Femur (tissue), 1 donor: ENCODE measurements around the gene SHROOM3.

ENCODE experiments used
- DNase-seq: peaks from one replicate; pipeline ENCODE4 v3.0.0-alpha.2; 2017

Gene SHROOM3

DNA sequence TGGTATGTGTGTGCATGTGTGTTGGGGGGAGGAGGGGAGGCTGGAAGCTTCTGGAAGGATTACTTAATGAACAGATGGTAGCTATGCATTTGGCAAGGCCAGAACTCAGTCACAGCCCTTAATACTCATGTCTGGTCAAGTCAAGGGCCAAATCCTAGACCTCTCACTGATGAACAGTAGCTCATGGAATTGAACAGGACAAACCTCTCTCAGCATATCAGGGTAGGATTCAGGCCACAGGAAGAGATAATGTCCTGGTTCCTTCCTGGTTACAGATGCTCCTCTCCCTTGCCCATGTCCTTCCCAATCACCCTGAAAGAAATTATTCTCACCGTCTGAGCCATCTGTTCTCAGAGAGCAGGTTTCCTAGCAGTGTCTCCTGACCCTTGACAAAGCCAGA lies 297.2 kb downstream of the SHROOM3 start:
- DNase-seq: no peak

- no peak for DNase-seq
Measured at GRCh38 chr4:76733068-76733771, 298.2 kb downstream of the SHROOM3 start.

GRCh38 chr4:76736414-76736813 lies 301.4 kb downstream of the SHROOM3 start:
- DNase-seq: no peak

- no peak for DNase-seq
Measured at GRCh38 chr4:76737180-76737579, 302.2 kb downstream of the SHROOM3 start.

GRCh38 chr4:76737771-76738085 lies 302.7 kb downstream of the SHROOM3 start:
- DNase-seq: no peak

- peak; percentile 42 for DNase-seq
Measured at GRCh38 chr4:76738086-76738931, 303.3 kb downstream of the SHROOM3 start.

DNA sequence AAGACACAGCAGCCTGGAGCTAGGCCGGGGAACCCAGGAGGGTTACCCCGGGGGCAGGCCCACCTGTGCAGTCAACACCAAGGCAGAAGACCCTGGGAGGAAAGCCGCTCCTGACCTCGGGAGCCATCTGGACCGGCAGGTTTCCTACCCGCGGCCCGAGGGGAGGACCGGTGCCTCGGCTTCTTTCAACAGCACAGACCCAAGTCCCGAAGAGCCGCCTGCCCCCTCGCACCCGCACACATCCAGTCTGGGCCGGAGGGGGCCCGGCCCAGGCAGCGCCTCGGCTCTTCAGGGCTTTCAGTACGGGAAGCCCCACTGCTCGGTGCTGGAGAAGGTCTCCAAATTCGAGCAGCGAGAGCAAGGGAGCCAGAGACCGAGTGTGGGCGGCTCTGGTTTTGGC lies 305.2 kb downstream of the SHROOM3 start:
- no peak for DNase-seq

- DNase-seq: no peak
Measured at GRCh38 chr4:76740866-76741662, 306.0 kb downstream of the SHROOM3 start.

GRCh38 chr4:76741663-76742020 lies 306.6 kb downstream of the SHROOM3 start:
- DNase-seq: no peak

DNA sequence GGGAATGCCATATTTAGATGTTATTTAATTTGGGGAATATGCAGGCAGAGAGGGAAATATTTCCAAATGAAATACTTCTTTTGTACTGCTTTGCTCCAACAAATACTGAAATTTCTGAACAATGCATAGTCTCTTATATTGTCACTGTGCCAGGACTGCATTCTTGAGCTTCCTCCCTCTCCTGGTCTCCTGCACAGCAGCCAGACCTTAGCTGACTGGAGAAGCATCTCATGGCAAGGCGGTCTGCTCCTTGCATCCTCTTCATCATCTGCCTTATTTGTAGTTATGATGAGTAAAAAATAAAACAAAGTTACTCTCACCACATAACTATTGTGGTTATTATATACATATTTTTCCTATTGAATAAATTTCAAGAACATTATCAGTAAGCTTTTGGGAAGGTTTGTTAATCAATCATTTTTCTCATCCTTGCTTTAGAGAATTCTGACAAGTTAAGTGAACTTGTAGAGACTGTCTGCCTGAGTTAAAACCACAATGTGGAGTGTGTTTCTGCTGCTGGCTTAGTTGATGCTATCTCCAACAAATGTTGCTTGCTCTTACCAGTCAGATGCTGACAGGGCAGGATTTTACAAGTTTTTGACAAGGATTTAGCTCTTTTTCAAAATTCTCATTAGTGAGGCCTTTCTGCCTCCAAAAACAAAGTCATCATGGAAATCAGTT lies 309.4 kb downstream of the SHROOM3 start:
- DNase-seq: peak; percentile 34

GRCh38 chr4:76745240-76745639 lies 310.2 kb downstream of the SHROOM3 start:
- DNase-seq: no peak

DNA sequence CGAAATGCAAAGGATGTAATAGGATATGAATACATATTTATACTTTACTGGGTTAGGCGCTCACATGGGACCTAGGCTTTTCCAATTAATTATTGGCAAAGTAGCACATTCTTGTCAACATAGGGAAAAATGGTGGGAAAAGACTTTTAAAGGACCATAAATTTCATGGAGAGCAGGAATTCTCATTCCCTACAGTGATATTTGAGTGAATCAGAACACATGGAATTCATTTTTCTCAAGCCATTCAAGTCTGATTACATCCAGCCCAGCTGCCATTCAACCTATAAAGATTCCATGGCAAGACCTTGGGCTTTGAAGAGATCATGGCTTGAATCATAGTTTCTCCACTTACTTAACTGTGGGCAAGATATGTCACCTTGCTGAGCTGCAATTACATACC lies 312.5 kb downstream of the SHROOM3 start:
- DNase-seq: no peak

DNA sequence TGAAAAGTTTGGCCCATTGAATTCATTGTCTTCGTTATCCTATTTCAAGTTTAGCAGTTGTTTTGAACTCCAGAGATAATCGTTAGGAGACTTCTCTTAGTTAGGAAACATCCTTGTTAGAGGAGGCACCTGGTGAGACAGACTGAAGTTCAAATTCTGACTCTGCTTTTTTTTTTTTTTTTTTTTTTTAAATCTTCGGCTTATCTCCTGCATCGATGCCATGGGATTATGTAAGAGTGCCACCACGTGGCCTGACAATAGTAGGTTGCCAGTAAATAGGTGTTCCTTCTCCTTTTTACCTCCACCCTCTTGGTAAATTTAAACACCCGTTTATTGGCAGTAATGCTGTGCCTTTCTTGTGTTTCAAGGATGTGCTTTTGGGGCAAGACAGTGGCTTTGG lies 313.6 kb downstream of the SHROOM3 start:
- no peak for DNase-seq

GRCh38 chr4:76749355-76749754 lies 314.3 kb downstream of the SHROOM3 start:
- DNase-seq: no peak

- no peak for DNase-seq
Measured at GRCh38 chr4:76750716-76751115, 315.7 kb downstream of the SHROOM3 start.

GRCh38 chr4:76751612-76752343 lies 316.7 kb downstream of the SHROOM3 start:
- no peak for DNase-seq

GRCh38 chr4:76752861-76753501 lies 318.0 kb downstream of the SHROOM3 start:
- peak; percentile 29 for DNase-seq

GRCh38 chr4:76753814-76754213 lies 318.8 kb downstream of the SHROOM3 start:
- DNase-seq: peak; percentile 23

GRCh38 chr4:76754439-76754838 lies 319.4 kb downstream of the SHROOM3 start:
- DNase-seq: no peak

- DNase-seq: no peak
Measured at GRCh38 chr4:76755756-76756155, 320.7 kb downstream of the SHROOM3 start.

- no peak for DNase-seq
Measured at GRCh38 chr4:76756416-76756815, 321.4 kb downstream of the SHROOM3 start.

- DNase-seq: no peak
Measured at GRCh38 chr4:76757418-76757939, 322.4 kb downstream of the SHROOM3 start.
